HepG2 (cell line): Measurements from ENCODE around the gene DYRK1B. TPM values are rescaled to one million over a fixed set of nuclear protein-coding genes. Genes with fewer than 3 reads are reported as not detected.

Experiments used
- ATAC-seq: fragments of 200-7000 bp; cut with Tn5 transposase; 3 replicates; pipeline ENCODE4 v1.9.1; 2020; ENCODE audit warnings: mild to moderate bottlenecking, moderate library complexity
- BruUV-seq: library from RNA; stranded (reverse); fragments of 400-500 nt; replicated peaks from 2 replicates; lab custom pipeline; 2021; lab: Mats Ljungman, UMichigan
- CTCF ChIA-PET: fragments of 300-600 bp; formaldehyde crosslinking; extraction: SDS; loops from one replicate; lab custom pipeline; 2021; ENCODE audit warnings: low total read pairs, inconsistent platforms, low intra/inter-chr PET ratio; lab: Yijun Ruan, JAX
- POLR2A ChIA-PET: fragments of 350-600 bp; sonication (Branson Sonifier 250); formaldehyde crosslinking; loops from one replicate; lab custom pipeline; 2020; ENCODE audit warnings: antibody characterized with exemption, inconsistent platforms; lab: Yijun Ruan, JAX
- DNase-seq: peaks from one replicate; pipeline ENCODE4 v3.0.0-alpha.2; 2015; ENCODE audit warnings: low spot score
- FAIRE-seq: peaks from 3 replicates; lab custom pipeline; 2011; peaks lifted over from hg19 to GRCh38; lab: Jason Lieb, UNC
- H2AFZ ChIP-seq: one replicate; pipeline ENCODE4 v1.6.1; 2011; ENCODE audit warnings: low read length, inconsistent platforms
- H3K27ac ChIP-seq: fragments of 300-600 bp; 3 replicates; pipeline ENCODE4 v1.8.0; 2011; ENCODE audit warnings: mixed run types, mild to moderate bottlenecking, mixed read lengths, low read length, inconsistent platforms; ENCODE audit not compliant: insufficient read depth; ENCODE audit errors: extremely low read length
- H3K27me3 ChIP-seq, 2 experiments: fragments of 200-600 bp in 1 of 2; 2 replicates in 1 of 2; 3 replicates in 1 of 2; pipeline versions ENCODE4 v1.6.0 to v1.8.0; 2011; ENCODE audit warnings: low read length in 2 of 2, mild to moderate bottlenecking in 2 of 2, moderate library complexity in 2 of 2, inconsistent platforms in 1 of 2; ENCODE audit not compliant: insufficient read depth in 2 of 2, control insufficient read depth in 1 of 2
- H3K36me3 ChIP-seq, 2 experiments: fragments of 200-600 bp in 1 of 2; replicated peaks in 1 of 2; 2 replicates in 1 of 2; 3 replicates in 1 of 2; pipeline versions ENCODE4 v1.5.1 to v1.8.0; 2011; ENCODE audit warnings: low read length in 2 of 2, inconsistent platforms in 1 of 2; ENCODE audit not compliant: insufficient read depth in 2 of 2, control insufficient read depth in 1 of 2
- H3K4me1 ChIP-seq: 2 replicates; pipeline ENCODE4 v1.5.1; 2012; ENCODE audit warnings: low read length, inconsistent platforms; ENCODE audit not compliant: insufficient read depth
- H3K4me2 ChIP-seq: 2 replicates; pipeline ENCODE4 v1.6.0; 2011; ENCODE audit warnings: low read depth, low read length, inconsistent platforms
- H3K4me3 ChIP-seq, 3 experiments: fragments of 200-600 bp in 1 of 3; sonication (generic), shearing (Covaris generic) in 1 of 3; replicated peaks in 1 of 3; 2 replicates each; pipeline ENCODE4 v1.5.1; 2011 to 2016; ENCODE audit warnings: low read length in 3 of 3, inconsistent platforms in 2 of 3, low read depth in 2 of 3, mild to moderate bottlenecking in 2 of 3, control low read depth in 1 of 3, mixed read lengths in 1 of 3; ENCODE audit not compliant: insufficient read depth in 1 of 3
- H3K79me2 ChIP-seq: one replicate; pipeline ENCODE4 v1.6.1; 2011; ENCODE audit warnings: low read length, inconsistent platforms; ENCODE audit not compliant: insufficient read depth
- H3K9ac ChIP-seq: 2 replicates; pipeline ENCODE4 v1.6.0; 2011; ENCODE audit warnings: mild to moderate bottlenecking, low read depth, low read length, inconsistent platforms; ENCODE audit not compliant: insufficient read depth
- H3K9me3 ChIP-seq: 2 replicates; pipeline ENCODE4 v1.5.1; 2012; ENCODE audit warnings: mild to moderate bottlenecking, low read length
- H4K20me1 ChIP-seq: 2 replicates; pipeline ENCODE4 v1.6.0; 2011; ENCODE audit warnings: inconsistent platforms, mild to moderate bottlenecking, low read length, moderate library complexity; ENCODE audit not compliant: insufficient read depth
- CHCHD3 ChIP-seq: sonication (generic); formaldehyde crosslinking; IDR thresholded peaks from 2 replicates; pipeline ENCODE4 v1.8.0; 2022; ENCODE audit warnings: mild to moderate bottlenecking, missing genetic modification reagents, moderate library complexity
- HMGXB4 ChIP-seq, 2 experiments: sonication (generic) in 1 of 2; formaldehyde crosslinking in 1 of 2; IDR thresholded peaks; 2 replicates each; pipeline versions ENCODE4 v1.4.0 to v1.6.1; 2018 to 2020; ENCODE audit warnings: missing genetic modification reagents in 2 of 2, borderline replicate concordance in 1 of 2, low read depth in 1 of 2, mild to moderate bottlenecking in 1 of 2, missing biosample characterization in 1 of 2
- TFDP1 ChIP-seq: IDR thresholded peaks from 2 replicates; pipeline ENCODE4 v1.6.1; 2016; ENCODE audit warnings: missing compliant biosample characterization, missing genetic modification reagents, borderline replicate concordance
- TFDP2 ChIP-seq: sonication (generic); formaldehyde crosslinking; IDR thresholded peaks from 2 replicates; pipeline ENCODE4 v1.4.0; 2020; ENCODE audit warnings: missing genetic modification reagents
- ZNF232 ChIP-seq: sonication (generic); formaldehyde crosslinking; IDR thresholded peaks from 2 replicates; pipeline ENCODE4 v1.4.0; 2020; ENCODE audit warnings: missing genetic modification reagents, borderline replicate concordance
- ZNF558 ChIP-seq: sonication (generic); formaldehyde crosslinking; IDR thresholded peaks from 2 replicates; pipeline ENCODE4 v1.9.0; 2022; ENCODE audit warnings: mild to moderate bottlenecking, missing genetic modification reagents, borderline replicate concordance
- ZNF614 ChIP-seq: IDR thresholded peaks from 2 replicates; pipeline ENCODE4 v1.6.1; 2018; ENCODE audit warnings: missing biosample characterization, missing genetic modification reagents, inconsistent platforms, borderline replicate concordance
- ZNF704 ChIP-seq: sonication (generic); formaldehyde crosslinking; IDR thresholded peaks from 2 replicates; pipeline ENCODE4 v1.8.1; 2023; ENCODE audit warnings: mild to moderate bottlenecking, inconsistent platforms, moderate library complexity, missing genetic modification reagents, borderline replicate concordance
- WGBS: methylation state at CpG from one replicate; pipeline ENCODE4 v1.1.6; 2017; ENCODE audit warnings: low lambda C conversion rate; 5-methylcytosine and 5-hydroxymethylcytosine counted together
- in situ Hi-C: cut with HindIII; loops from 2 replicates; pipeline ENCODE4 v1.10.0; 2017; ENCODE audit warnings: low pct_unique_long_range_greater_than_20kb; ENCODE audit not compliant: extremely low pct_ligation_motif_present
- intact Hi-C: fragments of 100-400 bp; cut with micrococcal nuclease; formaldehyde crosslinking; loops from one replicate; pipeline ENCODE4 v1.10.0; 2022; ENCODE audit not compliant: unreplicated experiment
- polyA plus RNA-seq, 8 experiments: library from polyadenylated mRNA; depleted of rRNA in 3 of 8; stranded (reverse) in 7 of 8; unstranded in 1 of 8; fragments of >200 nt; fragmentation: Illumina TruSeq in 4 of 8; extraction: Trizol in 4 of 8; gene quantifications; 2 replicates each; pipeline versions ENCODE4 v1.2.1 to v1.2.3, GENCODE V29; 2011 to 2016; ENCODE audit warnings: low read depth in 4 of 8, missing spikeins in 1 of 8, mixed read lengths in 1 of 8; ENCODE audit not compliant: insufficient read depth in 1 of 8
- total RNA-seq, 5 experiments: library from RNA; depleted of rRNA; stranded (reverse); fragments of >200 nt; fragmentation: Illumina TruSeq; extraction: Trizol; gene quantifications; 2 replicates each; pipeline ENCODE4 v1.2.3, GENCODE V29; 2016; ENCODE audit warnings: low read depth in 1 of 5
- TF ChIP-seq, protein P1 (sequence below): sonication (generic); formaldehyde crosslinking; IDR thresholded peaks from 2 replicates; pipeline ENCODE4 v1.4.0; 2020; ENCODE audit warnings: missing genetic modification reagents
- TF ChIP-seq, protein P2 (sequence below): sonication (generic); formaldehyde crosslinking; IDR thresholded peaks from 2 replicates; pipeline ENCODE4 v1.4.0; 2020; ENCODE audit warnings: missing genetic modification reagents
- TF ChIP-seq, protein P3 (sequence below): sonication (generic); formaldehyde crosslinking; IDR thresholded peaks from 2 replicates; pipeline ENCODE4 v1.5.0; 2020; ENCODE audit warnings: mild to moderate bottlenecking, missing genetic modification reagents, moderate library complexity

Gene DYRK1B
- total and polyA plus RNA-seq, 2 of the 13 experiments (the other 11 are each of a cell fraction or from before 2014, with no cell fraction given), result 0.82 to 1.3 TPM

DNA sequence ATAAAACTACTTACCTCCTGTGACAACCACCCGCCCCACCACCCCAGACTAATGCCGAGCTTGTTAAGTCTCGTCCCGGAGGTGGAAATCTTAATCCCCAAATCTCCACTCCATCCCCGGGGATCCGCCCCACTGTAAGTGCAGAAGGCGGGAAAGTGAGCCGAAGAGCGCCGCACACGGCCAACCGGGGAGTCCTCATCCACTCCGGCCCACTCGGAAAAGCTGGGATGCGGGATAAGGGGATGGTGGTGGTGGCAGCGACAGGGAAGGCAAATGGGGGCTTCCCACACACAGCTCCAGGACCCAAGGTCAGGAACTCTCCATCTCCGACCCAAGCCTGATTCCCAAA, 11.6 kb upstream of the DYRK1B start:
- Histone ChIP-seq H2AFZ (no peak overlapping the region), H3K36me3 (peaks cover 0 to 11% of the 10 kb centered on the region in 2 experiments; a peak in 2 of 5 replicates), H3K9me3 (no peaks in the 10 kb centered on the region), H3K4me3 (peak overlapping the region; percentile 69 to 86 (median 84)), H3K9ac (peak overlapping the region; percentile 83), H3K27me3 (no peaks in the 10 kb centered on the region; a peak in 1 of 5 replicates), H3K4me1 (peaks cover 70% of the 10 kb centered on the region), H4K20me1 (peaks cover 39% of the 10 kb centered on the region), H3K27ac (peak overlapping the region; percentile 74), H3K4me2 (peak overlapping the region; percentile 96), H3K79me2 (peaks cover 54% of the 10 kb centered on the region)
- DNase-seq (no peak), FAIRE-seq (no peak), ATAC-seq (peak; percentile 49)
- ChIA-PET POLR2A (interaction anchor here (0.7 to 2.3 kb wide), 2 partner anchors 125 to 441 kb away, joined by 3 to 16 read pairs; partner anchors contain the start of gene PSMC4), CTCF (no interaction called here)
- in situ Hi-C loops, result no loop called here
- TF ChIP-seq HMGXB4 (CRISPR knock-in tag; IDR thresholded peaks at IDR 0.05; ENCODE audit: borderline replicate concordance in 1 of 2, low read depth in 1 of 2) (peak in 1 of 2 experiments; percentile 18; a peak in 1 of 4 replicates), ZNF232 (0 out of 2 replicates have a peak, but pooled peaks have one; percentile 10), ZNF704 (CRISPR knock-in tag) (0 out of 2 replicates have a peak, but pooled peaks have one; percentile 20), TFDP2 (CRISPR knock-in tag) (peak; percentile 77), CHCHD3 (CRISPR knock-in tag) (0 out of 2 replicates have a peak, but pooled peaks have one; percentile 15), TFDP1 (peak; percentile 68; the same call in 1 of the 2 replicates), ZNF558 (CRISPR knock-in tag) (0 out of 2 replicates have a peak, but pooled peaks have one; percentile 4), ZNF614 (CRISPR knock-in tag) (no peak)
- TF ChIP-seq, protein P1, sequence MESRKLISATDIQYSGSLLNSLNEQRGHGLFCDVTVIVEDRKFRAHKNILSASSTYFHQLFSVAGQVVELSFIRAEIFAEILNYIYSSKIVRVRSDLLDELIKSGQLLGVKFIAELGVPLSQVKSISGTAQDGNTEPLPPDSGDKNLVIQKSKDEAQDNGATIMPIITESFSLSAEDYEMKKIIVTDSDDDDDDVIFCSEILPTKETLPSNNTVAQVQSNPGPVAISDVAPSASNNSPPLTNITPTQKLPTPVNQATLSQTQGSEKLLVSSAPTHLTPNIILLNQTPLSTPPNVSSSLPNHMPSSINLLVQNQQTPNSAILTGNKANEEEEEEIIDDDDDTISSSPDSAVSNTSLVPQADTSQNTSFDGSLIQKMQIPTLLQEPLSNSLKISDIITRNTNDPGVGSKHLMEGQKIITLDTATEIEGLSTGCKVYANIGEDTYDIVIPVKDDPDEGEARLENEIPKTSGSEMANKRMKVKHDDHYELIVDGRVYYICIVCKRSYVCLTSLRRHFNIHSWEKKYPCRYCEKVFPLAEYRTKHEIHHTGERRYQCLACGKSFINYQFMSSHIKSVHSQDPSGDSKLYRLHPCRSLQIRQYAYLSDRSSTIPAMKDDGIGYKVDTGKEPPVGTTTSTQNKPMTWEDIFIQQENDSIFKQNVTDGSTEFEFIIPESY (CRISPR knock-in tag), result no peak
- TF ChIP-seq, protein P2, sequence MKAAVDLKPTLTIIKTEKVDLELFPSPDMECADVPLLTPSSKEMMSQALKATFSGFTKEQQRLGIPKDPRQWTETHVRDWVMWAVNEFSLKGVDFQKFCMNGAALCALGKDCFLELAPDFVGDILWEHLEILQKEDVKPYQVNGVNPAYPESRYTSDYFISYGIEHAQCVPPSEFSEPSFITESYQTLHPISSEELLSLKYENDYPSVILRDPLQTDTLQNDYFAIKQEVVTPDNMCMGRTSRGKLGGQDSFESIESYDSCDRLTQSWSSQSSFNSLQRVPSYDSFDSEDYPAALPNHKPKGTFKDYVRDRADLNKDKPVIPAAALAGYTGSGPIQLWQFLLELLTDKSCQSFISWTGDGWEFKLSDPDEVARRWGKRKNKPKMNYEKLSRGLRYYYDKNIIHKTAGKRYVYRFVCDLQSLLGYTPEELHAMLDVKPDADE (CRISPR knock-in tag), result no peak
- TF ChIP-seq, protein P3, sequence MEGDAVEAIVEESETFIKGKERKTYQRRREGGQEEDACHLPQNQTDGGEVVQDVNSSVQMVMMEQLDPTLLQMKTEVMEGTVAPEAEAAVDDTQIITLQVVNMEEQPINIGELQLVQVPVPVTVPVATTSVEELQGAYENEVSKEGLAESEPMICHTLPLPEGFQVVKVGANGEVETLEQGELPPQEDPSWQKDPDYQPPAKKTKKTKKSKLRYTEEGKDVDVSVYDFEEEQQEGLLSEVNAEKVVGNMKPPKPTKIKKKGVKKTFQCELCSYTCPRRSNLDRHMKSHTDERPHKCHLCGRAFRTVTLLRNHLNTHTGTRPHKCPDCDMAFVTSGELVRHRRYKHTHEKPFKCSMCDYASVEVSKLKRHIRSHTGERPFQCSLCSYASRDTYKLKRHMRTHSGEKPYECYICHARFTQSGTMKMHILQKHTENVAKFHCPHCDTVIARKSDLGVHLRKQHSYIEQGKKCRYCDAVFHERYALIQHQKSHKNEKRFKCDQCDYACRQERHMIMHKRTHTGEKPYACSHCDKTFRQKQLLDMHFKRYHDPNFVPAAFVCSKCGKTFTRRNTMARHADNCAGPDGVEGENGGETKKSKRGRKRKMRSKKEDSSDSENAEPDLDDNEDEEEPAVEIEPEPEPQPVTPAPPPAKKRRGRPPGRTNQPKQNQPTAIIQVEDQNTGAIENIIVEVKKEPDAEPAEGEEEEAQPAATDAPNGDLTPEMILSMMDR (CRISPR knock-in tag), result peak; percentile 37; the same call in 1 of the 2 replicates
- WGBS, result 3% methylated on average over 14 of the region's 17 CpGs
- intact Hi-C loops, result no loop called here
- BruUV-seq, result TSS peak; percentile 72
